Body of pancreas (tissue), 4 donors: ENCODE results near the gene TXN2.

Experiments used
- CTCF ChIP-seq, 7 experiments: fragments of 450-650 bp in 4 of 7; fragments of 200-600 bp in 3 of 7; sonication (generic) in 3 of 7; IDR thresholded peaks; one replicate each; pipeline ENCODE4 v1.5.1; 2016 to 2019; ENCODE audit warnings: antibody characterized with exemption in 7 of 7
- POLR2A ChIP-seq, 3 donors: fragments of 450-650 bp; IDR thresholded peaks; one replicate each; pipeline ENCODE4 v1.6.1; 2016; ENCODE audit warnings: antibody characterized with exemption in 3 of 3, mild to moderate bottlenecking in 2 of 3

DNA sequence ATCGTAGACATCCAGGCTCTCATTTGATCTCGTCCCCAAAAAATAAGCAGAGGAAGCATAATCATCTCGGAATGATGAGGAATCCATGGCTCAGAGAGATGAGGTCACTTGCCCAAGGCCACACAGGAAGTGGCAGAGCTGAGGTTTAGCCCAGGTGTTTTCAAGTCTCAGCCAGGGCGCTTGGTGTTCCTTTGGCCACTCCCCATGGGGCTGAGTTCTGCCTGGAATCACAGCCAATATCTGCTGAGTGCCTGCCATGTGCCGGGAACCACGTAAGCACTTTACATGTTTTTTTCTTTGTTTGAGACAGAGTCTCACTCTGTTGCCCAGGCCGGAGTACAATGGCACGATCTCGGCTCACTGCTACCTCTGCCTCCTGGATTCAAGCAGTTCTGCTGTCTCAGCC is 64.2 kb downstream of the TXN2 start:
- TF ChIP-seq CTCF (IDR thresholded peaks at IDR 0.05) (no peak), POLR2A (IDR thresholded peaks at IDR 0.05) (peak in 2 of 3 donors; percentile 69 to 83)
